ENCODE measurements around the gene L2HGDH.

L2HGDH gene

GRCh38 chr14:50288146-50288545, 23.9 kb downstream of the L2HGDH start:
- Histone ChIP-seq H3K4me3 (ENCODE audit: low read length in 2 of 2) (no peak overlapping the region), H3K27ac (ENCODE audit: low read length) (no peak overlapping the region), H3K9me3 (ENCODE audit: control insufficient read depth in 2 of 2, low read length in 2 of 2) (no peaks in the 10 kb centered on the region), H3K27me3 (ENCODE audit: control insufficient read depth in 1 of 2, insufficient read depth in 2 of 2, low read length in 2 of 2) (no peaks in the 10 kb centered on the region), H3K4me1 (ENCODE audit: control insufficient read depth, insufficient read depth, low read length) (no peaks in the 10 kb centered on the region), H3K9ac (ENCODE audit: low read length in 2 of 2) (no peak overlapping the region), H3K36me3 (ENCODE audit: control insufficient read depth in 2 of 2, insufficient read depth in 2 of 2, low read length in 2 of 2) (no peaks in the 10 kb centered on the region)

GRCh38 chr14:50285861-50286260, 26.2 kb downstream of the L2HGDH start:
- no peaks in the 10 kb centered on the region for H3K9me3 ChIP-seq (ENCODE audit: control insufficient read depth in 2 of 2, low read length in 2 of 2)
- H3K4me3 ChIP-seq (ENCODE audit: low read length in 2 of 2), result no peak overlapping the region
- H3K36me3 ChIP-seq (ENCODE audit: control insufficient read depth in 2 of 2, insufficient read depth in 2 of 2, low read length in 2 of 2), result no peaks in the 10 kb centered on the region
- no peaks in the 10 kb centered on the region for H3K4me1 ChIP-seq (ENCODE audit: control insufficient read depth, insufficient read depth, low read length)
- no peaks in the 10 kb centered on the region for H3K27me3 ChIP-seq (ENCODE audit: control insufficient read depth in 1 of 2, insufficient read depth in 2 of 2, low read length in 2 of 2)
- no peak overlapping the region for H3K27ac ChIP-seq (ENCODE audit: low read length)
- no peak overlapping the region for H3K9ac ChIP-seq (ENCODE audit: low read length in 2 of 2)

GRCh38 chr14:50272498-50272897, 39.5 kb downstream of the L2HGDH start:
- Histone ChIP-seq H3K9ac (ENCODE audit: low read length in 2 of 2) (no peak overlapping the region), H3K4me1 (ENCODE audit: control insufficient read depth, insufficient read depth, low read length) (no peaks in the 10 kb centered on the region), H3K27me3 (ENCODE audit: control insufficient read depth in 1 of 2, insufficient read depth in 2 of 2, low read length in 2 of 2) (no peaks in the 10 kb centered on the region), H3K36me3 (ENCODE audit: control insufficient read depth in 2 of 2, insufficient read depth in 2 of 2, low read length in 2 of 2) (no peaks in the 10 kb centered on the region), H3K4me3 (ENCODE audit: low read length in 2 of 2) (no peak overlapping the region), H3K9me3 (ENCODE audit: control insufficient read depth in 2 of 2, low read length in 2 of 2) (no peaks in the 10 kb centered on the region), H3K27ac (ENCODE audit: low read length) (no peak overlapping the region)

DNA sequence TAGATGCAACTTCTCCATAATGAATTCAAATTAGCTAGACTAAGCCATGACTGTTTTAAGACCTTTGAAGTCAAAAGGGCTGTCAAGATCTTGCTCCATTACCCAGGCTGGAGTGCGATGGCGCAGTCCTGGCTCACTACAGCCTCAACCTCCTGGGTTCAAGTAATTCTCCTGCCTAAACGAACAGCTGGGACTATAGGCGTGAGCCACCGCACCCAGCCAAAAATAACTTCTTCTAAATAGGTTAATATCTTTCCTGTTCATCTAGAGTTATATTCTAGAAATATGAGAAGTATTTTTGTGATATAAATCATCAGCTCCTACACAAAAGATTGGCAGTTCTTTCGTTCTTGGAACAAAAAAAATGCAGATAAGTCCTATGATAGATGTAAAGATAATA, 41.1 kb downstream of the L2HGDH start:
- no peaks in the 10 kb centered on the region for H3K4me1 ChIP-seq (ENCODE audit: control insufficient read depth, insufficient read depth, low read length)
- no peak overlapping the region for H3K4me3 ChIP-seq (ENCODE audit: low read length in 2 of 2)
- no peaks in the 10 kb centered on the region for H3K9me3 ChIP-seq (ENCODE audit: control insufficient read depth in 2 of 2, low read length in 2 of 2)
- no peaks in the 10 kb centered on the region for H3K27me3 ChIP-seq (ENCODE audit: control insufficient read depth in 1 of 2, insufficient read depth in 2 of 2, low read length in 2 of 2)
- no peak overlapping the region for H3K9ac ChIP-seq (ENCODE audit: low read length in 2 of 2)
- no peaks in the 10 kb centered on the region for H3K36me3 ChIP-seq (ENCODE audit: control insufficient read depth in 2 of 2, insufficient read depth in 2 of 2, low read length in 2 of 2)
- no peak overlapping the region for H3K27ac ChIP-seq (ENCODE audit: low read length)

DNA sequence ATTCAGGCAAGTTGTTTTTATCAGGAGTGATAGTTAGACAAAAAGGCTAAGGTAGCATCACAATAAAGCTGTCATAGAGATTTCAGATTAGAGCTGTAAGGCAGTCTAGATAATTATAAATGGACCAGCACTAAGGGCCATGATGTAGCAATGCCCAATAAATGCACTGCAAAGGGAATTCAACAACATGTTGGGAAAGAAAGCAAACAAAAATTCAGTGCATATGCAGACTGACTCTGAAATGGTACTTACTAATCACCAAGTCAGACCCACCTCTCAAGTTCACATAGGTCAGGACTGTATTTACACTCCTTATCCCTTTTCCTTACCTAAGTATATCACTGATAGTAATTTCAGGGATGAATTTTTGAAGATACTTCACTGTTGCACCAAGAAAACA, 47.0 kb downstream of the L2HGDH start:
- H3K9ac ChIP-seq (ENCODE audit: low read length in 2 of 2), result no peak overlapping the region
- H3K27ac ChIP-seq (ENCODE audit: low read length), result no peak overlapping the region
- no peak overlapping the region for H3K4me3 ChIP-seq (ENCODE audit: low read length in 2 of 2)
- H3K9me3 ChIP-seq (ENCODE audit: control insufficient read depth in 2 of 2, low read length in 2 of 2), result no peaks in the 10 kb centered on the region
- no peaks in the 10 kb centered on the region for H3K27me3 ChIP-seq (ENCODE audit: control insufficient read depth in 1 of 2, insufficient read depth in 2 of 2, low read length in 2 of 2)
- no peaks in the 10 kb centered on the region for H3K4me1 ChIP-seq (ENCODE audit: control insufficient read depth, insufficient read depth, low read length)
- no peaks in the 10 kb centered on the region for H3K36me3 ChIP-seq (ENCODE audit: control insufficient read depth in 2 of 2, insufficient read depth in 2 of 2, low read length in 2 of 2)

DNA sequence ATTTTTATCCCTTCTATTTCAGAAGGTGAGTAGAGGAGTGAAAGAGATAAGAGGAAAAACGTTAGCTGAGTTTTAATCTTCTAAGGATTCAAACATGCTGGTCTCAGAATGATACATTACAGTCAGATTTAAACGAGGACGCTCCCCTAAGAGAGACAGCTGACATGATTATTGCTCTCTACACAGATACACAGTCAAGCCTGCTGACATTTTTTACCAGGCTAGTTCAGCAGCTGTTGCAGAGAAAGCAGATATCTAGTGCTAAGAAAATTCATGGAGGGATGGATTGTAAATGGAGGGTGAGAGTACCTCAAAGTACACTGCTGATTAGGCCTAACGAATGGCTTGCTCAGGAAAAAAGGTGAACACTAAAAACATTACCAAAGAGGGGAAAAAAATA, 48.7 kb downstream of the L2HGDH start:
- H3K4me3 ChIP-seq (ENCODE audit: low read length in 2 of 2), result no peak overlapping the region
- H3K27ac ChIP-seq (ENCODE audit: low read length), result no peak overlapping the region
- H3K9me3 ChIP-seq (ENCODE audit: control insufficient read depth in 2 of 2, low read length in 2 of 2), result no peaks in the 10 kb centered on the region
- H3K36me3 ChIP-seq (ENCODE audit: control insufficient read depth in 2 of 2, insufficient read depth in 2 of 2, low read length in 2 of 2), result no peaks in the 10 kb centered on the region
- H3K4me1 ChIP-seq (ENCODE audit: control insufficient read depth, insufficient read depth, low read length), result no peaks in the 10 kb centered on the region
- H3K9ac ChIP-seq (ENCODE audit: low read length in 2 of 2), result no peak overlapping the region
- no peaks in the 10 kb centered on the region for H3K27me3 ChIP-seq (ENCODE audit: control insufficient read depth in 1 of 2, insufficient read depth in 2 of 2, low read length in 2 of 2)

- Histone ChIP-seq H3K9me3 (ENCODE audit: control insufficient read depth in 2 of 2, low read length in 2 of 2) (no peaks in the 10 kb centered on the region), H3K9ac (ENCODE audit: low read length in 2 of 2) (no peak overlapping the region), H3K36me3 (ENCODE audit: control insufficient read depth in 2 of 2, insufficient read depth in 2 of 2, low read length in 2 of 2) (no peaks in the 10 kb centered on the region), H3K4me1 (ENCODE audit: control insufficient read depth, insufficient read depth, low read length) (no peaks in the 10 kb centered on the region), H3K4me3 (ENCODE audit: low read length in 2 of 2) (no peak overlapping the region), H3K27me3 (ENCODE audit: control insufficient read depth in 1 of 2, insufficient read depth in 2 of 2, low read length in 2 of 2) (no peaks in the 10 kb centered on the region), H3K27ac (ENCODE audit: low read length) (no peak overlapping the region)
Observed at GRCh38 chr14:50262865-50263264, 49.2 kb downstream of the L2HGDH start.

DNA sequence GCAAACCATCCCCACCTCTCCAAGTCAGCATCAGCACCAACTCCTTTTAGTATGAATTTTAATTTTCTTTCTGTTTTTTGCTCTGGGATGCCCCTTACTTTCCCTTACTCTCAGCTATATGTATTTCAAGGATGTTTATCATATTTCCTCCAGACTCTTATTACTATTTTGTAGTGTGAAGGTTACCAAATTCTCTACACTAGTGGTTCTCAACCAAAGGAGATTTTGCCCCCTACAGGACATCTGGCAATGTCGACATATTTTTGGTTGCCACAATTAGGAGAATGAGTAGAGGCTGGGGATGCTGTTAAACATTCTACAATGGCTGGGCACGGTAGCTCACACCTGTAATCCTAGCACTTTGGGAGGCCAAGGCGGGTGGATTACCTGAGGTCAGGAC, 51.5 kb downstream of the L2HGDH start:
- H3K9ac ChIP-seq (ENCODE audit: low read length in 2 of 2), result no peak overlapping the region
- H3K4me1 ChIP-seq (ENCODE audit: control insufficient read depth, insufficient read depth, low read length), result no peaks in the 10 kb centered on the region
- no peaks in the 10 kb centered on the region for H3K27me3 ChIP-seq (ENCODE audit: control insufficient read depth in 1 of 2, insufficient read depth in 2 of 2, low read length in 2 of 2)
- H3K36me3 ChIP-seq (ENCODE audit: control insufficient read depth in 2 of 2, insufficient read depth in 2 of 2, low read length in 2 of 2), result no peaks in the 10 kb centered on the region
- H3K27ac ChIP-seq (ENCODE audit: low read length), result no peak overlapping the region
- no peaks in the 10 kb centered on the region for H3K9me3 ChIP-seq (ENCODE audit: control insufficient read depth in 2 of 2, low read length in 2 of 2)
- no peak overlapping the region for H3K4me3 ChIP-seq (ENCODE audit: low read length in 2 of 2)

DNA sequence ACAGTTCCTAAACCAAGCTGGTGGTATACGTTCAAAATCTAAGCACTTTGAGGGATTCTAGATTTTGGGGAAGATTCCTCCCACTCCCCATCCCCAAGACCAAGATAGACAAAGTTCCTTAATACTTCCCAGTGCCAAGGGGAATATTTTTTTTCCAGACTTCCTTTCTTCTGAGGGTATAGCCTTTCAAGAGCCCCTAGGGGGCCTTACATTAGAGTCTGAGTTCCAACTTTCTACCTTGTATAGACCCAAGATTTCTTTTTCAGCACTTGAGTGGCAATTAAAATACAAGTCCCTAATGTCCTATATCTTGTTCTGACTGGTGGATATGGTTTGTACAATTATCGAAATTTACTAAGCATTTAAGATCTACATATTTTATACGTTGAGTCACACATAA, 52.0 kb downstream of the L2HGDH start:
- Histone ChIP-seq H3K36me3 (ENCODE audit: control insufficient read depth in 2 of 2, insufficient read depth in 2 of 2, low read length in 2 of 2) (no peaks in the 10 kb centered on the region), H3K27me3 (ENCODE audit: control insufficient read depth in 1 of 2, insufficient read depth in 2 of 2, low read length in 2 of 2) (no peaks in the 10 kb centered on the region), H3K9me3 (ENCODE audit: control insufficient read depth in 2 of 2, low read length in 2 of 2) (no peaks in the 10 kb centered on the region), H3K27ac (ENCODE audit: low read length) (no peak overlapping the region), H3K4me3 (ENCODE audit: low read length in 2 of 2) (no peak overlapping the region), H3K9ac (ENCODE audit: low read length in 2 of 2) (no peak overlapping the region), H3K4me1 (ENCODE audit: control insufficient read depth, insufficient read depth, low read length) (no peaks in the 10 kb centered on the region)

DNA sequence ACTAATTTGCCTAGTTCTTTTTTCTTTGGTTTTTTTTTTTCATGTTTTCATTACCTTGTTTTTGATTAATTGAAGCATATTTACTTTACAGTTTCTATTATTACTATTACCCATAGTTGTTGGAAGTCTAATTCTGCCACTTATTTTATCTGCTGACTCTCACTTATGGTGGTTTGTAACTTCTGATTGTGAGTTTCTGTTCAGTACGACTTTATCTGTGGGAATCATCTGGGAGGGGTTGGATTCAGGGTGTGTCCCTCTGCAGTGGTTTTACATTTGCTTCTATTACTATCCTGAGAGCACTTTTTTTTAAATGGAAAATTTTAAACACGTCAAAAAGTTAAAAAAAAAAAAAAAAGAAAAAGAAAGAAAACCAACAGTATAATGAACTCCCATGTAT, 54.3 kb downstream of the L2HGDH start:
- Histone ChIP-seq H3K9me3 (ENCODE audit: control insufficient read depth in 2 of 2, low read length in 2 of 2) (no peaks in the 10 kb centered on the region), H3K27ac (ENCODE audit: low read length) (no peak overlapping the region)

DNA sequence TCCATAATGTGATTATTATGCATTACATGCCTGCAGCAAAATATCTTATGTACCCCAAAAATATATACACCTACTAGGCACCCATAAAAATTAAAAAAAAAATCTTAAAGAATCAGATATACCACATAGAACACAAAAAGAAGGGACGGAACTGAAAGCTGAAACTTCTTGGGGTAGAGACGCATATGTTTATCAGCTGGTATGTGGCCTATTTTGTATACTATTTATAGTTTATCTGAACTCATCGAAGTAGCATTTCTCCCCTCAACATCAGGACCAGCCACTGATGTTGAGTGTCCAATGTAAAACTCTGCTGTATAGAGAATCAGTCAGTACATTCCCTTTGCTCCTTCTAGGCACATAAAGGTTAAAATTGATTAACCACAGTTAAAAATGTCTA, 57.8 kb downstream of the L2HGDH start:
- no peaks in the 10 kb centered on the region for H3K9me3 ChIP-seq (ENCODE audit: control insufficient read depth in 2 of 2, low read length in 2 of 2)
- no peak overlapping the region for H3K4me3 ChIP-seq (ENCODE audit: low read length in 2 of 2)

More for the DNA sequence above, 54.3 kb downstream of the L2HGDH start:
- no peaks in the 10 kb centered on the region for H3K27me3 ChIP-seq (ENCODE audit: control insufficient read depth in 1 of 2, insufficient read depth in 2 of 2, low read length in 2 of 2)
- no peak overlapping the region for H3K4me3 ChIP-seq (ENCODE audit: low read length in 2 of 2)
- H3K4me1 ChIP-seq (ENCODE audit: control insufficient read depth, insufficient read depth, low read length), result no peaks in the 10 kb centered on the region
- no peaks in the 10 kb centered on the region for H3K36me3 ChIP-seq (ENCODE audit: control insufficient read depth in 2 of 2, insufficient read depth in 2 of 2, low read length in 2 of 2)
- no peak overlapping the region for H3K9ac ChIP-seq (ENCODE audit: low read length in 2 of 2)

More for the DNA sequence above, 57.8 kb downstream of the L2HGDH start:
- H3K4me1 ChIP-seq (ENCODE audit: control insufficient read depth, insufficient read depth, low read length), result no peaks in the 10 kb centered on the region
- no peak overlapping the region for H3K9ac ChIP-seq (ENCODE audit: low read length in 2 of 2)
- H3K36me3 ChIP-seq (ENCODE audit: control insufficient read depth in 2 of 2, insufficient read depth in 2 of 2, low read length in 2 of 2), result peaks cover 0 to 1% of the 10 kb centered on the region in 2 donors
- H3K27ac ChIP-seq (ENCODE audit: low read length), result no peak overlapping the region
- no peaks in the 10 kb centered on the region for H3K27me3 ChIP-seq (ENCODE audit: control insufficient read depth in 1 of 2, insufficient read depth in 2 of 2, low read length in 2 of 2)

Data from stomach smooth muscle (tissue), 2 donors.